Activated CD8-positive, alpha-beta memory T cell treated with anti-CD3 and anti-CD28 coated beads for 48 hours (primary cell): Measurements from ENCODE around the gene FGL2.
"Not testable (repeated sequence)": the region's sequence is repeated elsewhere in the genome, so short reads cannot be mapped to it uniquely, and the experiment has no call there.

Experiments
- DNase-seq, 3 experiments: peaks; one replicate each; pipeline ENCODE4 v3.0.0-alpha.2; 2020; ENCODE audit warnings: low read depth in 2 of 3, low spot score in 2 of 3

Gene FGL2, protein sequence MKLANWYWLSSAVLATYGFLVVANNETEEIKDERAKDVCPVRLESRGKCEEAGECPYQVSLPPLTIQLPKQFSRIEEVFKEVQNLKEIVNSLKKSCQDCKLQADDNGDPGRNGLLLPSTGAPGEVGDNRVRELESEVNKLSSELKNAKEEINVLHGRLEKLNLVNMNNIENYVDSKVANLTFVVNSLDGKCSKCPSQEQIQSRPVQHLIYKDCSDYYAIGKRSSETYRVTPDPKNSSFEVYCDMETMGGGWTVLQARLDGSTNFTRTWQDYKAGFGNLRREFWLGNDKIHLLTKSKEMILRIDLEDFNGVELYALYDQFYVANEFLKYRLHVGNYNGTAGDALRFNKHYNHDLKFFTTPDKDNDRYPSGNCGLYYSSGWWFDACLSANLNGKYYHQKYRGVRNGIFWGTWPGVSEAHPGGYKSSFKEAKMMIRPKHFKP

DNA sequence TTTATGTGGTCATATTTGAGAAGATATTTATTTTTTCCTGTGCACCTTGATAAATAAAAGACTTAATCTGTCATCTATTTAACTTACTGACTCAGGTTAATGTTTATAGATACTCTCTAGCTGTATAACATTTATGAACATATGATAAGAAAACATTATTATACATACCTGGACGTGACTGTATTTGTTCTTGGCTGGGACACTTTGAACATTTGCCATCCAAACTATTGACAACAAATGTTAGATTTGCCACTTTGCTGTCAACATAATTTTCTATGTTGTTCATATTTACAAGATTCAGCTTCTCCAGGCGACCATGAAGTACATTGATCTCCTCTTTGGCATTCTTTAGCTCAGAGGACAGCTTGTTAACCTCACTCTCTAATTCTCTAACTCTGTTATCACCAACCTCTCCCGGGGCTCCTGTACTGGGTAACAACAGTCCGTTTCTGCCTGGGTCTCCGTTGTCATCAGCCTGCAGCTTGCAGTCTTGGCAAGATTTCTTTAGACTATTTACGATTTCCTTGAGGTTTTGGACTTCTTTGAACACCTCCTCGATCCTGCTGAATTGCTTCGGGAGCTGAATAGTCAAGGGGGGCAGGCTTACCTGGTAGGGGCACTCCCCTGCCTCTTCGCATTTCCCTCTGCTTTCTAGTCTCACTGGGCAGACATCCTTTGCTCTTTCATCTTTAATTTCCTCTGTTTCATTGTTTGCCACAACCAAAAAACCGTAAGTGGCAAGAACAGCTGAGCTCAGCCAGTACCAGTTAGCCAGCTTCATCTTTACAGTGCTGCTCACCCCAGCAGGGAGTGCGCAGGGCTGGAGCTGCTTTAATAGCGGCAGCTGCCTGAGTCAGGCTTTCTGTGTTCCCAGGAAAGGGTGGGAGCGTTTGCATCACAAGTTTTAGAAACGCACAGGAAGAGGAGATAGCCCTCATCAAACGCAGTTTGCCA, at the start of gene FGL2:
Gene FGL2 (minus strand): TSS at position 807 of the 954 bp plus-strand sequence. CDS start 26 bp downstream, at position 781.
- no peak for DNase-seq

DNA sequence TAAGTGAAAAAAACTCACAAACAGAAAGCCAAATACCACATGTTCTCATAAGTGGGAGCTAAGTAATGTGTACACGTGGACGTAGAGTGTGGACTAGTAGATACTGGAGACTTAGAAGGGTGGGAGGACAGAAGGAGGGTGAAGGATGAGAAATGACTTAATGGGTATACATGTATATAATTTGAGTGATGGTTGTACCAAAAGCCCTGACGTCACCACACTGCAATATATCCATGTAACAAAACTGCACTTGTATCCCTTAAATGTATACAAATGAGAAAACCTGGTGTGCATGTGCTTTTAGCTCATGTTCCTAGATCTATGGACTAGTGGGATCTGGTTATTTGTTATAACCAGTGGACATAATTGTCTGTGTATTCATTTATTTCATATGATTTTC, 48.5 kb upstream of the FGL2 start:
- DNase-seq: no peak

DNA sequence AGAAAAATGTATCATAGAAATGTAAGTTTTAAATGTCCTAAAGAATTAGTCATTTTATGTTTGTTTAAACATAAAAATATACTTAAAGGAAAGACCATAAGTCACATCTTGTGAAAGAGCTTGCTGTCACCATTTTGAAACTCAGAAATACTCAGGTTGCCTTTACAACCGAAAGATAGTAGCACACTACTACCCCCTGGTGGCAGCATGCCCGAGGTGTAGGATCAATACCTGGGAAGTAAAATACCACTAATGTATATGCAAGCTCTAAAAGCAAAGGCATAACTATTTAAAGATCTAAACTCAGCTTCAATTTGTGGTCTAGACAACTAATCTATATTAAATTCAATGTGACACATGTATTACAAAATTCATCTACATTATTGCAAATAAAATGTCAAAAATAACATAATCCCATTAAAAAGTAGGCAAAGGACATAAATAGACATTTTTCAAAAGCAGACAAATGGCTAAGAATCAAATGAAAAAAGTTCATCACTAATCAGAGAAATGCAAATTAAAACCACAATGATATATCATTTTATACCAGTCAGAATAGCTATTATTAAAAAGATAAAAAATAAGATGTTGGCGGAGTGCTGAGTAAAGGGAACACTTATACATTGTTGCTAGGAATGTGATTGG, 47.7 kb upstream of the FGL2 start:
- peak; percentile 57 to 86 (median 81) for DNase-seq

DNA sequence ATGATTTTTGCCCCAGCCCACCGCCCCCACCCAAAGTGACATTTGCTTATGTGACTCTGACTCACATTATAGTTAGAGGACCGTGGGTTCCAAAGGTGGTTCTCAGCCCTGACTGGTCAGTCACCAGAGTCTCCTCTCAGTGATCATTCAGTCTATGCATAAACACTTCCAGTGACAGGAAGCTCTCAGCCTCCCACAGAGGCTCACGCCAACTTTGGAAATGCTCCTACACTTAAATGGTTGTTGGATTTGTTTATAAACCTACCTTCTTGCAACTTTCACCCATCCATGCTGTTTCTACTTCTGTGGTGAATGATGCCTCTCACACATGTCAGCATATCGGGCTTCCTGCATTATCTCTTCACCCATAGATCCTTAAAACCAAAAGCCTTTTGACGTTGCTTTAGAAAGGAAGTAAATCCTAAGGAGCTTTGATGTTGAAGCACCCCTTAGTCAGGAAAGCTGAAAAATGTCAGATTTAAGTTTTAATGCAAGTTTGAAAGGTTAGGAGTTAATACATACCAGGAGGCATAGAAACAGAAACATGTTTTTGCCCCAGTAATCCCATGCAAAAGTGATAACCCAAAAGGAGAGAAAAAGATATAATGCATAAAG, 46.5 kb upstream of the FGL2 start:
- DNase-seq: no peak

DNA sequence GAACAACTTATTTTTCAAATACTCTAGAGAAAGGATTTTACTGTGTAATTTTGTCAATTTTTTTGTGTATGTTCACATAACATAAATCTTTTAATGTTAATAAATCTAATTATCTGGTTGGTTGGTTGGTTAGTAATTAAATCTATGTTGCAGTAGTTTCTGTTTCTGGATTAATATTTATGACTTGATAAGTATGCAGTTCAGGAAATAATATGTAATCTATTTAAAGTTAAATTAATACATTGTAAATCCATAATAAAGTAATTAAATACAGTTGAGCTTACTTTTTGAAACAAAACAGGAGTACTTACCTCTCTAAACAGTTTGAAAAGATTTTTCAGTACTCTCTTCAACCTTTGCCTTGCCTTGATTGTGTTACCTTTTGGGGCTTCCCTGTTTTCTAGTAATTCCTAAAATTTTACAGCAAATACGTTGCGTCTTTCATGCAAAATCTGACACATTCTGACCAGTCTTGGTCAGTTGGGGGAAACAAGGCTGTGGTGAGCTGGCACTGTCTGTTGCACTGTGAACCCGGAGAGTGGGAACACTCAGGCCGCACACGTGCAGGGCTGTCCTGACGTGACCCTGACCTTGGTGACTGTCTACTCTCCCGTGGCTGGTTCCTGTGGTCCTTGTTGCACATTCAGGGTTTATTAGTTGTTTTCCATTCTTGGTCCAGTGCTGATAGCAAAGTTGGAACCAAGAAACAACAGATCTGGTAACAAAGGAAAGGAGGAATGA, 45.6 kb upstream of the FGL2 start:
- DNase-seq: no peak

DNA sequence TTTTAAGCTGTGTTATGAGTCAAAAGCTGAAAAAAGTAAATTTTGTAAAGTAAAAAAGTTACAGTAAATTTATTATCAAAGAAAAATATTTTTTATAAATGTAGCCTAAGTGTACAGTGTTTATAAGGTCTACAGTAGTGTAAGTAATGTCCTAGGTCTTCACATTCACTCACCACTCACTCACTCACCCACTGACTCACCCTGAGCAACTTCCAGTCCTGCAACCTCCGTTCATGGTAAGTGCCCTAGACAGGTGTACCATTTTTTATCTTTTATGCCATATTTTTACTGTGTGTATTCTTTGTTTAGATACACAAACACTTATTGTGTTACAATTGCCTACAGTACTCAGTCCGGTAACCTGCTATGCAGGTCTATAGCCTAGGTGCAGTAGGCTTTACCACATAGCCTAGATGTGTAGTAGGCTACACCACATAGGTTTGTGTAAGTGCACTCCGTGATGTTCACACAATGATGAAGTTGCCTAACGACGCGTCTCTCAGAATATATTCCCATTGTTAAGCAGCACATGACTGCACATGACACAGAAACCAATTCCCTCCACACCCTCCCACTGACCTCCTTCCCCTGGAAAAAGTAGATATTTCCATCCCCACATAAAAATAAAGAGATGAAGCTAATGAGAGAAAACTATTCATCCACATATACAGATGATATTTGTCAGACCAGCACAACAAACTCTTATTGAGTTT, 44.8 kb upstream of the FGL2 start:
- no peak for DNase-seq

DNA sequence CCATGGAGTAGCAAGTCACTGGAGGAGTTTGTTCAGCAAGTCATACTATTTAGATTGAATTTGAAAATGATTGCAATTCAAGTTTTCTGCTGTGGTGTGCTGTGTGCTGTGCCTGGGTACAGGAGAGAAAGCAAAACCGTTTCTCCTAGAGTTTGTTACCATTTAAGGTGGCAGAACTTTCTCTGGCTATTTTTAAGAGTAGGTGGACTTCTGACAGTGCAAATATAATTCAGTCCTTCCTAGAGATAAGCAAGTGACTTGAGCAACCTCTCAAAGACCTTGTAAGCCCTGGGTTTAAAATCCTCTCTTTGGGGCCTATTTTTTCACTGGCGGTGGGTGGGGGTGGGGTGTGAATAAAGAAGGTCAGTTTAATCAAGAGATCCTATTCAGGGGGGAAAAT, 42.9 kb upstream of the FGL2 start:
- no peak for DNase-seq

DNA sequence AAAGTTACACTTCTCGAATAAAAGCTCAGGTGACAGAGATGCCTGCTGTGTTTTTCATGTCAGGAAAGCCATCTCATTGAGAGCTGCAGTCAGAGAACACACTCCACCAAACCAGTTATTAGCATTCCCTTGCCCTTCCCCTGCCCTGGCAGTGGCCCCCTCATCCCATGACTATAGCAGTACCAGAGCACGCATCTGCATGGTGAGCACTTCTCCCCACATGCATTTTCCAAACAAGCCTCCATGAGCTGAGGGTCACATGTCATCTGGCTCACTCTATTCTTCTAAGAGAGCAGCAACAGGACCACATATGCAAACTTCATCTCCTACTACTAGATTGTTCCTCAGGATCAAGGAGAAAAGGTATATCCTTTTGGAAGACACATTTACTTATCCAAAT, 42.4 kb upstream of the FGL2 start:
- DNase-seq: no peak

DNA sequence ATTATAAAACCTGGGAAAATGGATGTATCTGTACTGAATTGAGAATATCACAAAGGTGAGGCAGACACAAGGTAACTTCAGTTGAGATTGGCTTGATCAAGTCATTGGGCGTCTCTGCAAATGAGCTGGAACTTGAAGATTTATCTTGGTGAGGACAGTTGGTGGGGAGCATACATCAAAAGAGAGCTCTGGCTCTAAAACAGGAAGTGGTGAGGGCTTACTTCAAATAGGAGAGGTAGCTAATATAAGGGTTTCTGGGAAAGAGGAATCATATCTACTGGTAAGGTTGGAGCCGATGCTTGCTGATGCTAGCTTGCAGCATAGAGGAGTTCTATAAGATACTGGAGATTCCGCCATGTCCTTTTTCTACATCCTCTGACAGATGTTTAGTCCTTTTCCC, 39.9 kb upstream of the FGL2 start:
- DNase-seq: no peak

DNA sequence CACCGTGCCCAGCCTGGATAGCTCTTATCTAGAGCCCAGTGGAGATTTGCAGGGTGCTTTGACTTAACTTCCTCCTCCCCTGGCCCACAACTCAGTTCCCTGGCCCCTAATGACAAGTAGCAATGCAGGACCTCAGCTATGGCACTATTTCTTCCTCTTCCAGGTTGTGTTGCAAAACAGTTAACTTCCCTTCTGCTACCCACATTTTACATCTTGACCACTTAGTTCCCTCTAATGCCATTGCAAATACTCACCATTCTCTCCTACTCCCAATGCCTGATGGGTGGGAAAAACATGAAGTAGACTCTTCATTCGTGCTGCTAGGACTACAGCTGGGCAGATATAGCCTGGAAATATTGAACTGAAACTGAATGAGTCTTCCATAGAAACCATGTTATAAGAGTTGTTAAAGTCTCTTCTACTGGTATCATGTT, 39.1 kb upstream of the FGL2 start:
- no peak for DNase-seq

DNA sequence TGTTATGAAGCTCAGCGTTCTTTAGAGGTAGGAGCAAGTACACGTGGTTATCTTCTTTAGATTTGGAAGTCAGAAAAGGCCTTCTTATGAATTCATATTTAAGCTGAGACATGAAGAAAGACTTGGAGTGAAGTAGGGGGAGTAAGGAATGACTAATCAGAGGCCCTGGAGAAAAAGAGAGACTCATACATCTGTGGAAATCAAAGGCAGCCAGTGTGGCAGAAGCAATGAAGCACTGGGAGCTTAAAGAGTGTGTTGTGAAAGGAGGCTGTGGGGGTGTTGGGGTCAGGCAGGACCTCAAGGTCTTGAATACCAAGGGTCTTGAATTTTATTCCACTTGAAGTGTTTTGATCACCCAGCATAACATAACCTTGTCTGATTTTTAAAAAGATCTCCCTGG, 35.7 kb upstream of the FGL2 start:
- no peak for DNase-seq

DNA sequence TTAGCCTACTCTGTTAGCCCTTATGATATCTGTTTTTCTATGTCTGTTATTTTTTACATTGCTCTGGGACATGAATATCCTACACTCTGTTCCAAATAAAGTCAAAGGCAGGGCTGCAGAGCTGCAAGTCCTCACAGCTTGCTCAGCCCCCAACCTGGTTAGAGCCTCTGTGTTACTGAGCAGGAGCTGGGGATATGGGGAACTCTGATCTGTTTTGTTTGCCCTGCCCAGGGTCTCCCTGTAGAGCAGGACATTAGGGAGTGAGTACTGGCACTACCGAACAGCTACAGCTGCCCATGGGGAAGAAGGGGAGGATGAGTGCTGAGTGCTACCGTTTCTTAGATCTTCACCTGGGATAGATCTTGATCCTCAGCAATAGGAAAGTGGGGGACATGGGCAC, 32.8 kb upstream of the FGL2 start:
- DNase-seq: no peak

DNA sequence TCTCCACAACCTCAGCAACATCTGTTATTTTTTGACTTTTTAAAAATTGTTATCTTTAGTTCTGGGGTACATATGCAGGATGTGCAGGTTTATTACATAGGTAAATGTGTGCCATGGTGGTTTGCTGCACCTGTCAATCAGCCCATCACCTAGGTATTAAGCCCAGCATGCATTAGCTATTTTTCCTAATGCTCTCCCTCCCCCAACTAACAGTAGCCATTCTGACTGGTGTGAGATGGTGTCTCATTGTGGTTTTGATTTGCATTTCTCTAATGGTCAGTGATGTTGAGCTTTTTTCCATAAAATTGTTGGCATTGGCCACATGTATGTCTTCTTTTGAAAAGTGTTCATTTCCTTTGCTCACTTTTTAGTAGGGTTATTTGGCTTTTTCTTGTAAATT, 29.2 kb upstream of the FGL2 start:
- not testable (repeated sequence) for DNase-seq

DNA sequence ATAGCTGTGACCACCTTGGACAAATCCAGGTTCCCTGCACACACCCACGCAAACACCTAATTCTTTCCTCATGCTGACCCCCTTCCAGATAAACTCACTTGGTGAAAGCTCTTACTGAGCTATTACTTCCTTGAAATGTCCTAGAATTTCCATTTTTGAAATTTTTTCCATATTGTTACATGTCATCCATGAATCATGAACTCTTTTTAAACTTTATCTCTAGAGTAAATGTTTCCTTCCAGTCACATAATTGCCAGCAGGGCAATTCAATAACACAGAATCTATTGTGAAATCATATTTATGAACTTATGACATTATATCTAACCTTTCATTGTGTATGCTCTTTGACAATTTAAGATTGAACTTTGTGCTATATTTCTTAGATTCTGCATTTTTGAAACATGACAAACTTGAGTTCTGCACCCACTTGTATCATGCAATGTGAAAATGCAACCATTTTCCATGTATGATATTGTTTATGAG, 26.8 kb upstream of the FGL2 start:
- DNase-seq: no peak

DNA sequence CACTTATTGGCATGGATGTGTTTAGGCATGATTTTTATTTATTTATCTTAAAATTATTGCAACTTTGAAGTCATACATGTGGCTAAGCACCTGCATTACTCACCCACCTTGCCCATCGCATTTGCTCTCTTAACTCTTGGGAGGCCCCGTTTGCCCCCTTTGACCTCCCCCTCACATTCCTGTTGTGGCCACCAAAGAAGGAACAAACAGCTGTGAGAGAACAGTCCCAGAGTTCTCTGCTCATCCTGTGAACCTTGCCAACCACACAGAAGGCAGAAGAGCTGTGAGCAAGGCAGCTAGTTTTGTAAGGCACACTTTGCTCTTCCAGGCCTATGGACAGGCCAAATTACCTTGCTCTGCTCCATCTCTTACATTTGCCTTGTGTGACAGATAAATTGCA, 23.6 kb upstream of the FGL2 start:
- no peak for DNase-seq

DNA sequence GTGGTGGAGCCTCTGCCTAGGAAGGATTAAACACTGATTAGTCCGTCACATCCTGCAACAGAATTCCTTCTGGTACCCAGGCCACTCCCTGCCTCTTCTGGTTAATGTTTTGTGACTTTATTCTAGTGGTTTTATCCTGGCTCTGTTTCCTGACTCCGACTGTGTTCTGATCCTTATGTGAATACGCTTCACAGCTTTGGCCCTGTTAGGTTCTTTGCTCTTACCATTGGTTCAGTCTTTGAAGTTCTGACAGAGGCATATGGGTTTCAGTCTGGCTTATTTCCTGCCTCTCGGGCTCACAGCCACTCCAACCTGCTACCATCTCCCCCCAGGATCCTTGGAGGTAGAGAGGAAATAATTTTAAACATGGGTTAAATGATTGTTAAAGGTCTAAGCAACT, 23.2 kb upstream of the FGL2 start:
- no peak for DNase-seq

DNA sequence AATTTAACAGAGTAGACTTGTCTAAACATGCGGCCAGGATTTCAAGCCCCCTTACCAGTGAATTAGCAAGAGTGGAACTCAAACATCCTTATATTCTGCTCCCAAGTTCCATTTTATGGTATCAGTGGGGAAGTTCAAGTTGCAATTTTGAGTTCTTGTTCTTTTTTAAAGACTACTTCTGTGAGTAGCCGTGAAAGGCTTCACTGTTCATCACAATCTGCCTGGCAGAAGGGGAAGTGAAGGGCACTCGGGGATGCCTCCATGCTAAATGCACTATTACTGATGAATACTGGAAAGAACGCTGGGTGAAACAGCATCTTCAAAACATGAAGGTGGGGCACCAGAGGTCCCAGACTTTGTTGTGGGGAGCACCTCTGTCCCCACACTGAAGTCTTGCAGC, 22.4 kb upstream of the FGL2 start:
- no peak for DNase-seq

DNA sequence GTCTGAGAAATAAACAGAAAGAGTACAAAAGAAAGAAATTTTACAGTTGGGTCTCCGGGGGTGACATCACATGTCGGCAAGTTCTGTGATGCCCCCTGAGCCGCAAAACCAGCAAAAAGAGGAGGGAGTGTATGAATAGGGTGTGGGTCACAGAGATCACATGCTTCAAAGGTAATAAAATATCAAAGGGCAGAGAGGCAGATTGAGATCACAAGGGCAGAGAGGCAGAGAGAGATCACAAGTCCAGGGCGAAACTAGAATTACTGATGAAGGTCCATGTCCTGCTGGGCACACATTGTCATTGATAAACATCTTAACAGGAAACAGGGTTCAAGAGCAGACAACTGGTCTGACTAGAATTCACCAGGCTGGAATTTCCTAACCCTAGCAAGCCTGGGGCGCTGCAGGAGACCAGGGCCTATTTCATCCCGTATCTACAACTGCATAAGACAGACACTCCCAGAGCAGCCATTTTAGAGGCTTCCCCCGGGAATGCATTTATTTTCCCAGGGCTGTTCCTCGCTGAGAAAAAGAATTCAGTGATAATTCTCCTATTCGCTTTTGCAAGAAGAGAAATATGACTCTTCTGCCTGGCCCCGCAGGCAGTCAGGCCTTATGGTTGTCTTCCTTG, 20.2 kb upstream of the FGL2 start:
- DNase-seq: not testable (repeated sequence)
